DND-41 (cell line): ENCODE results near the gene NKAPL.

Source experiments
- CTCF ChIP-seq: IDR thresholded peaks from 2 replicates; pipeline ENCODE4 v1.5.1; 2012; ENCODE audit warnings: borderline replicate concordance, low read length, moderate library complexity, mild to moderate bottlenecking; ENCODE audit not compliant: poor library complexity, severe bottlenecking; ENCODE audit errors: extremely low read depth
- EZH2 ChIP-seq: IDR thresholded peaks from 3 replicates; pipeline ENCODE4 v1.6.1; 2012; ENCODE audit warnings: borderline replicate concordance, low read depth, mild to moderate bottlenecking, moderate library complexity, low read length, inconsistent platforms; ENCODE audit not compliant: severe bottlenecking

DNA sequence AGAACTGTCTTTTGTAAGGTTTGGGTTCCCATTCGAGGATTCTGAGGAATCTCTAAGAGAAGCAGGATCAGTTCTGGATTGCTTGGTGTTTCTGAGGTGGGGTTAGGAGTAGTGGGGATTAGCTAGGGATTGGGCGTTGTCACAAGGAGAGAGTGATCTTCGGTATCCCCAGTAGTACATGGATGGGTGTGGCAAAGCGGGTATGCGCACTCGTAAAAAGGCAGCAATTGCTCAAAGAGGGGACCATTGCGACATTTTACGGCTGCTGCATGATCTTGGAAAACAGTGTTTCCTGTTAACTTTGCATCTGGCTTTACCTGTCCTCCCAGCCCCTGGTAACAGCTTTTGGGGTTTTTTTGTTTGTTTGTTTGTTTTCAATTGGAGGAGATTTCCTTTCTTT lies 43.7 kb upstream of the NKAPL start:
- no peak for TF ChIP-seq CTCF
- TF ChIP-seq EZH2, result no peak
